PC-9 (cell line): ENCODE results near the gene UQCR10.

ENCODE experiments used
- CTCF ChIP-seq: fragments of 200-600 bp; sonication (generic); conservative IDR thresholded peaks from 2 replicates; pipeline ENCODE4 v1.6.1; 2017; ENCODE audit warnings: mixed run types, antibody characterized with exemption, mild to moderate bottlenecking, moderate library complexity
- EZH2 ChIP-seq: fragments of 200-600 bp; sonication (generic); IDR thresholded peaks from 2 replicates; pipeline ENCODE4 v1.8.0; 2017; ENCODE audit warnings: antibody characterized with exemption, low read depth

GRCh38 chr22:29806196-29806595 lies 39.0 kb downstream of the UQCR10 start:
- TF ChIP-seq CTCF (no peak), EZH2 (no peak)
